Esophagus squamous epithelium (tissue), 5 donors: ENCODE data around the gene TMEM174. TPM values are rescaled to one million over a fixed set of nuclear protein-coding genes. Genes with fewer than 3 reads are reported as not detected.

Source experiments
- DNase-seq: peaks from one replicate; lab custom pipeline; 2025; lab: John Stamatoyannopoulos, UW
- H3K27ac ChIP-seq, 4 donors: fragments of 200-600 bp; sonication (generic); one replicate each; pipeline ENCODE4 v1.5.1; 2016 to 2019; ENCODE audit warnings: mild to moderate bottlenecking in 1 of 4
- H3K27me3 ChIP-seq, 4 donors: fragments of 200-600 bp; sonication (generic); 1 replicate in 3 of 4; 2 replicates in 1 of 4; pipeline versions ENCODE4 v1.5.1 to v1.6.0; 2017 to 2021; ENCODE audit warnings: antibody characterized with exemption in 1 of 4
- H3K36me3 ChIP-seq, 3 donors: fragments of 200-600 bp; sonication (generic); one replicate each; pipeline ENCODE4 v1.5.1; 2016 to 2019
- H3K4me1 ChIP-seq, 3 donors: fragments of 200-600 bp; sonication (generic); one replicate each; pipeline ENCODE4 v1.5.1; 2017 to 2019
- H3K4me3 ChIP-seq, 4 donors: fragments of 200-600 bp; sonication (generic); 1 replicate in 3 of 4; 2 replicates in 1 of 4; pipeline ENCODE4 v1.5.1; 2016 to 2019; ENCODE audit warnings: mild to moderate bottlenecking in 2 of 4, moderate library complexity in 1 of 4
- H3K9me3 ChIP-seq, 3 donors: fragments of 200-600 bp; sonication (generic); one replicate each; pipeline ENCODE4 v1.5.1; 2016 to 2019
- POLR2A ChIP-seq, 4 donors: fragments of 450-650 bp; IDR thresholded peaks; one replicate each; pipeline ENCODE4 v1.6.1; 2017; ENCODE audit warnings: antibody characterized with exemption in 4 of 4, mild to moderate bottlenecking in 4 of 4, moderate library complexity in 3 of 4
- WGBS, 2 donors: methylation state at CpG; one replicate each; pipeline ENCODE4 v1.1.5; 2018; 5-methylcytosine and 5-hydroxymethylcytosine counted together
- intact Hi-C: fragments of 100-400 bp; cut with DNase I; formaldehyde crosslinking; loops from one replicate; pipeline ENCODE4 v1.15.0; 2022
- total RNA-seq, 4 donors: library from RNA; depleted of rRNA; stranded (reverse); fragments of >200 nt; gene quantifications; one replicate each; pipeline ENCODE4 v1.1.0, GENCODE V29; 2016
- TF ChIP-seq, protein P1 (sequence below), 6 experiments: fragments of 450-650 bp in 4 of 6; fragments of 200-600 bp in 2 of 6; sonication (generic) in 2 of 6; IDR thresholded peaks; one replicate each; pipeline ENCODE4 v1.5.1; 2016 to 2019; ENCODE audit warnings: antibody characterized with exemption in 6 of 6, mild to moderate bottlenecking in 4 of 6, moderate library complexity in 4 of 6
- donor health status: DM: yes; HTN: yes; CAD: no.

TMEM174 gene
- total RNA-seq, 4 donors from 2014 or later, result not detected

DNA sequence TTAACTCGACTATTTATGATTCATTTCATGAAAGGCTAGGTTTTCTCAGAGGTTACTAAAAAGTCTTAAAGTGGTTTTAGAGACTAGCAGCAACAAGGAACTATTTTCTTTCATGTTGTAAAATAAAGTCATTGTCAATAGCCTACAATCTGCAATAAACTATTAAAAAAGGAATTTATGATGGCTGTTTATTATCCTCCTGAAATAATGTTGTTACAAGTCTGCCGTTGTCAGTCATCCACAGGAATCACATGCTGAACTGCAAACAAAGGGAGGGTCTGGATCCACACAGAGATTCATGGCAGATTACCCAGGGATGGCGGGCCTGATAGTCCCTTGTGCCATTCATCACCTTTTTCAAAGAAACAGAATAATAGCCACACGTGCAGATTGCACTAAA lies 49.2 kb downstream of the TMEM174 start:
- TF ChIP-seq, protein P1, sequence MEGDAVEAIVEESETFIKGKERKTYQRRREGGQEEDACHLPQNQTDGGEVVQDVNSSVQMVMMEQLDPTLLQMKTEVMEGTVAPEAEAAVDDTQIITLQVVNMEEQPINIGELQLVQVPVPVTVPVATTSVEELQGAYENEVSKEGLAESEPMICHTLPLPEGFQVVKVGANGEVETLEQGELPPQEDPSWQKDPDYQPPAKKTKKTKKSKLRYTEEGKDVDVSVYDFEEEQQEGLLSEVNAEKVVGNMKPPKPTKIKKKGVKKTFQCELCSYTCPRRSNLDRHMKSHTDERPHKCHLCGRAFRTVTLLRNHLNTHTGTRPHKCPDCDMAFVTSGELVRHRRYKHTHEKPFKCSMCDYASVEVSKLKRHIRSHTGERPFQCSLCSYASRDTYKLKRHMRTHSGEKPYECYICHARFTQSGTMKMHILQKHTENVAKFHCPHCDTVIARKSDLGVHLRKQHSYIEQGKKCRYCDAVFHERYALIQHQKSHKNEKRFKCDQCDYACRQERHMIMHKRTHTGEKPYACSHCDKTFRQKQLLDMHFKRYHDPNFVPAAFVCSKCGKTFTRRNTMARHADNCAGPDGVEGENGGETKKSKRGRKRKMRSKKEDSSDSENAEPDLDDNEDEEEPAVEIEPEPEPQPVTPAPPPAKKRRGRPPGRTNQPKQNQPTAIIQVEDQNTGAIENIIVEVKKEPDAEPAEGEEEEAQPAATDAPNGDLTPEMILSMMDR (IDR thresholded peaks at IDR 0.05), result no peak
- TF ChIP-seq POLR2A (IDR thresholded peaks at IDR 0.05), result no peak
- intact Hi-C loops, result no loop called here
- no peaks in the 10 kb centered on the region for H3K4me1 ChIP-seq
- H3K36me3 ChIP-seq, result no peaks in the 10 kb centered on the region
- no peak for DNase-seq
- no peak overlapping the region for H3K27ac ChIP-seq
- peaks cover 0 to 78% (median 3%) of the 10 kb centered on the region in 4 donors for H3K27me3 ChIP-seq
- H3K9me3 ChIP-seq, result no peaks in the 10 kb centered on the region
- no peak overlapping the region for H3K4me3 ChIP-seq
- WGBS, 2 donors, result 59 to 60% methylated on average over 4 of the region's 4 CpGs

Other genes with a start within 250 kb of the TMEM174 start
- 10 to 100 TPM; 30.2 to 41.8 (median 36.6) TPM for gene FCHO2, start 217.2 kb upstream of the TMEM174 start, total RNA-seq
- 10 to 100 TPM in 2 of 4 donors, 1 to 10 TPM in 2; 5.9 to 12.6 (median 9.1) TPM for gene TMEM171, start 52.6 kb upstream of the TMEM174 start, total RNA-seq